Hepatocyte (in vitro differentiated cells): Measurements from ENCODE around the gene PHF2. TPM values are rescaled to one million over a fixed set of nuclear protein-coding genes. Genes with fewer than 3 reads are reported as not detected.

Source experiments
- DNase-seq: peaks from one replicate; pipeline ENCODE4 v3.0.0-alpha.2; 2016; ENCODE audit warnings: low spot score
- H2AFZ ChIP-seq: fragments of 200-600 bp; sonication (generic); 2 replicates; pipeline ENCODE4 v1.6.0; 2016; ENCODE audit warnings: antibody characterized with exemption, mild to moderate bottlenecking
- H3K27ac ChIP-seq: fragments of 200-600 bp; sonication (generic); 2 replicates; pipeline ENCODE4 v1.5.1; 2016; ENCODE audit warnings: mild to moderate bottlenecking
- H3K27me3 ChIP-seq: fragments of 200-600 bp; sonication (generic); 2 replicates; pipeline ENCODE4 v1.6.1; 2016
- H3K36me3 ChIP-seq: fragments of 200-600 bp; sonication (generic); replicated peaks from 2 replicates; pipeline ENCODE4 v1.5.1; 2016; ENCODE audit warnings: low read depth; ENCODE audit not compliant: insufficient read depth
- H3K4me1 ChIP-seq: fragments of 200-600 bp; sonication (generic); 2 replicates; pipeline ENCODE4 v1.5.1; 2016; ENCODE audit warnings: mild to moderate bottlenecking, moderate library complexity; ENCODE audit not compliant: insufficient read depth
- H3K4me2 ChIP-seq: fragments of 200-600 bp; sonication (generic); 2 replicates; pipeline ENCODE4 v1.6.0; 2016
- H3K4me3 ChIP-seq: fragments of 200-600 bp; sonication (generic); 2 replicates; pipeline ENCODE4 v1.5.1; 2016; ENCODE audit warnings: mild to moderate bottlenecking
- H3K79me2 ChIP-seq: fragments of 200-600 bp; sonication (generic); 2 replicates; pipeline ENCODE4 v1.6.0; 2017; ENCODE audit warnings: mild to moderate bottlenecking
- H3K9me2 ChIP-seq: fragments of 200-600 bp; sonication (generic); replicated peaks from 2 replicates; pipeline ENCODE4 v1.6.0; 2017; ENCODE audit warnings: mild to moderate bottlenecking; ENCODE audit not compliant: insufficient read depth
- H3K9me3 ChIP-seq: fragments of 200-600 bp; sonication (generic); 2 replicates; pipeline ENCODE4 v1.5.1; 2016; ENCODE audit warnings: low read depth, mild to moderate bottlenecking
- H4K20me1 ChIP-seq: fragments of 200-600 bp; sonication (generic); 2 replicates; pipeline ENCODE4 v1.6.0; 2016; ENCODE audit warnings: mild to moderate bottlenecking; ENCODE audit not compliant: insufficient read depth, poor library complexity, severe bottlenecking
- CTCF ChIP-seq: fragments of 200-600 bp; sonication (generic); IDR thresholded peaks from 2 replicates; pipeline ENCODE4 v1.5.1; 2016; ENCODE audit warnings: antibody characterized with exemption, mild to moderate bottlenecking; ENCODE audit not compliant: poor library complexity
- EZH2 ChIP-seq: fragments of 200-600 bp; sonication (generic); IDR thresholded peaks from 2 replicates; pipeline ENCODE4 v1.6.1; 2016; ENCODE audit warnings: antibody characterized with exemption, mild to moderate bottlenecking, borderline replicate concordance
- EZH2phosphoT487 ChIP-seq: fragments of 200-600 bp; sonication (generic); IDR thresholded peaks from one replicate; pipeline ENCODE4 v1.6.1; 2018; ENCODE audit warnings: antibody characterized with exemption, mild to moderate bottlenecking, low read depth, moderate library complexity; ENCODE audit not compliant: unreplicated experiment, severe bottlenecking
- WGBS: methylation state at CpG from one replicate; pipeline ENCODE4 v1.1.6; 2016; ENCODE audit warnings: low lambda C conversion rate; ENCODE audit errors: missing lambda C conversion rate; 5-methylcytosine and 5-hydroxymethylcytosine counted together
- polyA plus RNA-seq: library from polyadenylated mRNA; unstranded; fragments of >200 nt; fragmentation: Nextera tagmentation; extraction: Ambion mirVana; gene quantifications from 2 replicates; pipeline ENCODE4 v1.2.1, GENCODE V29; 2016
- total RNA-seq: library from RNA; depleted of rRNA; stranded (reverse); fragments of >200 nt; gene quantifications from 2 replicates; pipeline ENCODE4 v1.2.3, GENCODE V29; 2014

The PHF2 gene
- total and polyA plus RNA-seq, 2 experiments from 2014 or later = 10.5 to 19.8 TPM

- Histone ChIP-seq H3K27ac (peak overlapping the region; percentile 23), H3K4me1 (no peaks in the 10 kb centered on the region), H3K4me3 (no peak overlapping the region), H3K9me3 (peaks cover 17% of the 10 kb centered on the region), H3K36me3 (no peaks in the 10 kb centered on the region), H4K20me1 (no peaks in the 10 kb centered on the region), H3K27me3 (no peaks in the 10 kb centered on the region), H3K4me2 (no peak overlapping the region), H2AFZ (no peak overlapping the region), H3K9me2 (no peaks in the 10 kb centered on the region), H3K79me2 (no peaks in the 10 kb centered on the region)
- DNase-seq = no peak
- WGBS = 74% methylated on average over 3 of the region's 3 CpGs
- TF ChIP-seq EZH2phosphoT487 (no peak), EZH2 (no peak), CTCF (no peak)
Observed at GRCh38 chr9:93693129-93693528, 116.7 kb downstream of the PHF2 start.

- Histone ChIP-seq H3K36me3 (no peaks in the 10 kb centered on the region), H3K4me3 (no peak overlapping the region), H3K27ac (no peak overlapping the region), H4K20me1 (no peaks in the 10 kb centered on the region), H3K27me3 (no peaks in the 10 kb centered on the region), H2AFZ (no peak overlapping the region), H3K4me2 (no peak overlapping the region), H3K4me1 (no peaks in the 10 kb centered on the region), H3K79me2 (no peaks in the 10 kb centered on the region), H3K9me2 (no peaks in the 10 kb centered on the region), H3K9me3 (no peaks in the 10 kb centered on the region)
- TF ChIP-seq EZH2 = no peak
- no peak for TF ChIP-seq EZH2phosphoT487
- no peak for TF ChIP-seq CTCF
- 90% methylated on average over 28 of the region's 28 CpGs for WGBS
- no peak for DNase-seq
Observed at GRCh38 chr9:93697352-93698139, 121.2 kb downstream of the PHF2 start.

GRCh38 chr9:93698140-93698908, 121.9 kb downstream of the PHF2 start:
- Histone ChIP-seq H3K27ac (no peak overlapping the region), H3K4me1 (no peaks in the 10 kb centered on the region), H3K36me3 (no peaks in the 10 kb centered on the region), H3K27me3 (no peaks in the 10 kb centered on the region), H3K4me3 (no peak overlapping the region), H3K4me2 (no peak overlapping the region), H2AFZ (no peak overlapping the region), H3K9me2 (no peaks in the 10 kb centered on the region), H3K79me2 (no peaks in the 10 kb centered on the region), H3K9me3 (no peaks in the 10 kb centered on the region), H4K20me1 (no peaks in the 10 kb centered on the region)
- no peak for TF ChIP-seq EZH2
- no peak for TF ChIP-seq CTCF
- TF ChIP-seq EZH2phosphoT487 = no peak
- no peak for DNase-seq
- 81% methylated on average over 16 of the region's 16 CpGs for WGBS
